ENCODE results near the gene RNF10.
A peak's percentile ranks its signal among the peaks of the same experiment; 100 is the strongest.
"Not testable (repeated sequence)": the region's sequence is repeated elsewhere in the genome, so short reads cannot be mapped to it uniquely, and the experiment has no call there.

The RNF10 gene

DNA sequence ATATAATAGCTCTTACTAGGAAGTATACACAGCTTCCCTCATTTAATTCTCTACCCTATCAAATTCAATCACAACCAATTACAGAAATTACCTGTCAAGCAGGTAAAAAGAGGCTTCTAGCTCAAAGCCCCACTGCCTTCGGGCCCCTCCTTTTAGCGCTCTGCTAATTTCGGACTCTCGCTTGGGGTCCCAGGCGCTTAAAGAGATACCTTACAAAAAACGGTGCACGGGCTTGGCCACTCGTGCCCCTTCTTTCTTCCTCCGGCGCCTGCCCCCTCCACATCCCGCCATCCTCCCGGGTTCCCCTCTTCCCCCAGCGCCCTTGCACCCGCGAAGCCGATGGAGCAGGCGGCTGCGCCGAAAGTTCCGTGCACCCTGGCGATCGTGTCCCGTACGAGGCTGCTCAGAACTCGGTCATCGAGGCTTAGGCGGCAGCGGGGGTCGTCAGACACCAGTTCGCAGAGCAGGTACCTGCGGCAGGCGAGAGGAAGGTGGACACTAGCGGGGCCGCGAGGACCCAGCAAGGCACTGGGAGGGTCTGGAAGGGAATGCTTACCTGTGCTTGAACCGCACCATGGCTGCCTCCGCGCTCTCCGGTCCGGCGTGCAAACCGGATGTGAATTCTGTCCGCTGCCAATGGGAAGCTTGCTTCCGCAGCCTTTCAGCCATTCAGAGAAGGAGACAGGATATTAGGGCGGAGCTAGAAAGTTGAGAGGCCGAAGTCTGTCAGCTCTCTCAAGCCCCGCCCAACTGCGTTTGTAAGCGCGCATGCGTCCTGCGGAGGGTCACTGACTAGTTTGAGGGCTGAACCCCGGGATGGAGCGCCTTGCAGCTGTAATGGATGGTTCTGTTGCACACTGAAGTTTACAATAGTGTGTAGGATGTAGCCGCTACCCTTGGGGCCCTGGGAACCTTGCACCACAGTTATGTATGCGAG is 46.9 kb downstream of the RNF10 start, which contains the start of gene POP5:
Gene POP5 (minus strand): TSS at position 616 of the 937 bp plus-strand sequence. CDS start 40 bp downstream, at position 576.
- DNase-seq (ENCODE audit: low spot score), result peak; percentile 95

DNA sequence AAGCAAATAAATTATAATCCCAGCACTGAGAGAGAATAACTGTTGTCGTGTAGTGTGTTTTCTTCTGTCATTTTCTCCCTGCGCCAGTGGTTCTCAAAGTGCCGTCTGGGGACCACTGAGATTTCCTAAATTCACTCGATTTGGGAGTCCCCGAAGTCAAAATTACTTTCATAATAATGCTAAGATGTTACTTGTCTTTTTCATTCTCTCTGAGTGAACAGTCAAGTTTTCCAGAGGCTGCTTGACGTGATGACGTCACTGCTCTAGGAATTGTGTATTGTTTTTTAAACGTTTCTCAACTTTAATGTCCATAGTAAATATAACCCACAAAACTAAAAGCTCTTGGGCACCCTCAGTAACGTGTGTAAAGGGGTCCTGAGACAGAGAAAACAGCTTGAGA is 47.8 kb downstream of the RNF10 start:
- no peak for DNase-seq (ENCODE audit: low spot score)

DNA sequence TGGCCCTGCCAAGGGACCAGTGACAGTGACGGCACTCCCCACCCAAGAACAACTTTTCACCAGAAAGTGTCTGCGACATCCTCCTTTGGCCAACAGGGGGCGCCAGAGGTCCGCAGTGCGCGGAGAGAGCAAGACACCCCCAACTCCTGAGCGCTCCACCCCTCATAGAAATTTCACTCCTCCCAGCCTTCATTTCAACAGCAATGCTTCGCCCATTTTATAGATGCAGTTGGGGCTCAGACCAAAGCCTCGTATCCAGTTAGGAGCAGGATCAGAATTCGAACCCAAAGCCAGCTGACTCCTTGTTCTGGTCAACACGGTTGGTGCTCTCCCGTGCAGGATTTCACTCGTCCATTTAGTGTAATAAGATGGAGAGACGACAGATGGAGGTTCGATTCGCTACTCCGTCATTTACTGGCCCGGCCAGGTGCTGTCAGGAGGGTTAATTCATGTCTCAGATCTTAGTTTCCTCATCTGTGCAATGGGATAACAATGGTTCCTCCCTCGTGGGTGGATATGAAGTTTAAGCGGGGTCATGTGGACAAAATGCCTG is 49.4 kb downstream of the RNF10 start:
- peak; percentile 86 for DNase-seq (ENCODE audit: low spot score)

DNA sequence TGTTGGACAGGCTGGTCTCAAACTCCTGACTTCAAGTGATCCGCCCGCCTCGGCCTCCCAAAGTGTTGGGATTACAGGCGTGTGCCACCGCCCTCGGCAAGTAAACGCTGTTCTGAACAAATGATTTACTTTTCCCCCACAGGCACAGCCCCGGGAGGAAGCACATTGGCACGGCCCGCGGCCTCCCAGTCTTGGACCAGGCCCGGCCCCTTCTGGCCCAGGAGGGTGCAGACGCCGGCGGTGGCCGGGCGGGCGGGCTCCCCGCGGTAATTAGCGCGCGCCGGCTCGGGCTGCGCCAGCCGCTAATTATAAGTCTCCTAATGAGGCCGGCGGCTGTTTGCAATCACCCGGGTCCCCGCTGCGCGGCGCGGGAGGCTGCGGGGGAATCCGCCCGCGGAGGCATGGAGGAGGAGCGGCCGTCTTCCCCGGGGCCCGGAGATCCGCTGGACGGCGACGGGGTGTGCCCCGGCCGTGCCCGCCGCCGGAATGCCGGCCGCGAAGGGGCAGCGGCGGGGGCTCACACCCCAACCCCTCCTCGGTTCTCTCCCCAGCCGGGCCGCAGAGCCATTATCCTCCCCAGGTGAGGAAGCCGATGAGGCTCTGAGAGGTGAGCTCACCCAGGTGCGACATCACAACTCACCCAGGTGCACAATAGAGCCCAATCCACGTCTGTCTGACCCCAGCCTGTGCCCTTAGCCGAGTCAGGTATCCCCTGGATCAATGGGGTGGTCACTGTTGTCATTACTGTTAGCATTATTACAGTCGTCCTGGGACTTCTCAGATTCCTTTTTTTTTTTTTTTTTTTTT is 50.4 kb downstream of the RNF10 start:
- peak; percentile 71 for DNase-seq (ENCODE audit: low spot score)

DNA sequence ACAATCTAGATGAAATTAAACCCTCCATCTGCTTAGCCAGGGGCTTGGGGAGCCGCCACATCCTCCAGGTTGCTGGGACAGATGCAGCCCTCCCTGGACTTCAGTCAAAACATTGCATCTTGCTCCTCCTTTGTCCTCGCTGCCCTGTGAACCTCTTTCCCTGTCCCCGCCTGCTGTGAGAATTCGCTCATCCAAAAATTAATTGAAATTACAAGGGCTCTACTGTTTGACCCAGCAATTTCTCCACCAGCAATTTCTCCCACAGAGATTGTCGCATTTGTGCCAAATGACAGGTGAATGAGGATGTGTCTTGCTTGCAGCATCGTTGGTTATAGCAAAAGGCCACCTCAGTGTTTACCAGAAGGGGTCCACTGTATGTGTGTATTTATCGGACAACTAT is 52.0 kb downstream of the RNF10 start:
- DNase-seq (ENCODE audit: low spot score), result no peak

DNA sequence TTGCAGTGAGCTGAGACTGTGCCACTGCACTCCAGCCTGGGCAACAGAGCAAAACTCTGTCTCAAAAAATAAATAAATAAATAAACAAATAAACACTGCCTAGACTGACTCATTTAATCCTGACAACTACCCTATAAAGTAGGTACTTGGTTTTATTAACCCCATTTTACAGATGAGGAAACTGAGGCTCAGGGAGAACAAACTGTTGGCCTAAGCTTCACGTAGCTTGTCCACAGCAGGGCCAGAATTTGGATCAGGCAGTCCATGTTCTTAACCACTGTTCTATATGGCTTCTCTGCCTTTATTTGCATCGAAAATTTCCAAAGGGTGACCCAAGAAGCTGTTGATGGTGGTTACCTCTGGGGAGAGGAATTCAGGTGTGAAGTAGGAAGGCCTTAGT is 52.7 kb downstream of the RNF10 start:
- no peak for DNase-seq (ENCODE audit: low spot score)

DNA sequence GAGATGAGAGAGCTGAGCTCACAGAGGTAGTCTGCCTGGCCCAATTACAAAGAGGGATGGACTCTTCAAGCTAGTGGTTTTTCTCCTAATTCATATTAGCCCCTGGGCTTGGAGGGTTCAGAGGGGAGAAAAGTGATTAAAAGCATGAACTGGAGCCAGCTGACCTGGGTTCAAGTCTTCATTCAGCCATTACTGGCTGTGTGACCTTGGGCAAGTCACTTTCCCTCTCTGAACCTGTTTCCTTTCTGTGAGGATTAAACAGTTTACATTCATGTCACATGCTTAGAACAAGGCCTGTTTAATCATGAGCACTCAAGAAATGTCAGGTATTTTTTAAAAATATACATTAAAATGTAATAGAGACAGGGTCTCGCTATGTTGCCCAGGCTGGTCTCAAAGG is 54.2 kb downstream of the RNF10 start:
- no peak for DNase-seq (ENCODE audit: low spot score)

DNA sequence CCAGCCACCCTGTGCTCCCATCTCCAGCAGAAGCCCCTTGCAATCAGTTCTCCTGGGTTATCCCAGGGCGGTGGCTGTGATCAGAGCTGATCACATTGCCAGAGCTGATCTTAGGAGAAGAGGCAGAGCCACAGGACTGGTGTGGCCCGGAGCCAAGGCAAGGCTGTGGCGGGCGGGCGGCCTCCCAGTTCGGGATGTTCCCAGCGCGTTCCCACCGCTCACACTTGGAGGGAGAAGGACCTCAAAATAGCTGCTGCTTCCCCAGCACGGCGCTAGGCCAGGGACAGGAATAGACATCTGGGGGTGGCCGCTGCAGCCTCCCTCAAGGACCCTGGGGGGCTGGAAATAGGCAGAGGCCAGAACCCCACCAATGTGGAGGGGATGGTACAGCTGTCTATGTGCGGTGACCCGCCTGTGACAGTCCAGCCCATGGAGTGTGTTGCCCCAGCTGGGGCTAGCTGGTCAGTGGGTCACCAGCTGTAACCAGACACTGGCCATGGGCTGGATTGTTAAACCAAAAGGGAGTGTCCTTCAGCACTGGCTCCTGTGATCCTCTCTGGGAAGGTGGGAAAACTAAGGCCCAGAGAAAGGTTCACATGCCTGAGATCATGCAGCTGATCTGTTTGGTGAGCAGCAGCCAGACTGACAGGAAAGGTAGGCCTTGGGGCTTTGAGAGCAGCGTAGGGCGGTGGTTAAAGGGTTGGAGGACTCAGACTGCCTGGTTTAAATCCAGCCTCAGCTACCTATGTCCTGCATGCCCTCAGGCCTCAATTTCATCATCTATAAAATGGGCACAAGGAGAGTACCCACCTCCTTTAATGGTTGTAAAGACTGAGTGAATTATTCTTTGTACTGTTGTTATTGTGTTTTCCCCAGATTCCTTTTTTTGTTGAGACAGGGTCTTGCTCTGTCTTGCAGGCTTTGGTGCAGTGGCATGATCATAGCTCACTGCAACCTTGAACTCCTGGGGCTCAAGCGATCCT is 55.1 kb downstream of the RNF10 start:
- no peak for DNase-seq (ENCODE audit: low spot score)

DNA sequence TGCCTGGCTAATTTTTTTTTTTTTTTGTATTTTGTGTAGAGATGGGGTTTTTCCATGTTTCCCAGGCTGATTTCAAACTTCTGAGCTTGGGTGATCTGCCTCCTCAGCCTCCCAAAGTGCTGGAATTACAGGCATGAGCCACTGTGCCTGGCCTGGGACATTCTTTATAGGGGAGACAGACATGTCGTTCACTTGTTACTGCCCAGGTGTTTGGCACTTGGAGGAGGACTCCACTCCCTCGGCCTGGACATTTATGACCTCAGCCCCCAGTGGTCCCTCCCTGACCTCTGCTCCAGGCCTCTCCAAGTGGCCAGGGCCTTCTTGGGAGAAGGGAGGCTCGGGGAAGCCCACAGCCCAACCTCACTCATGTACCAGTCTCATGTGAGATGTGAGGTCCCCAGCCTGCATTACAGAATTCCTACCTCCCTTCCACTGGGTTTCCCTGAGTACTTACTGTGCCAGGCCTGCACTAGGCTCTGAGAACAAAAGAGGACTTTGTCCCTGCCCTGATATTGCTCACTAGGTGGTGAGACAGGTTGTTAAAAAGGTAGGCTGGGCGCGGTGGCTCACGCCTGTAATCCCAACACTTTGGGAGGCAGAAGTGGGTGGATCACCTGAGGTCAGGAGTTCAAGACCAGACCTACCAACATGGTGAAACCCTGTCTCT is 56.7 kb downstream of the RNF10 start:
- no peak for DNase-seq (ENCODE audit: low spot score)

DNA sequence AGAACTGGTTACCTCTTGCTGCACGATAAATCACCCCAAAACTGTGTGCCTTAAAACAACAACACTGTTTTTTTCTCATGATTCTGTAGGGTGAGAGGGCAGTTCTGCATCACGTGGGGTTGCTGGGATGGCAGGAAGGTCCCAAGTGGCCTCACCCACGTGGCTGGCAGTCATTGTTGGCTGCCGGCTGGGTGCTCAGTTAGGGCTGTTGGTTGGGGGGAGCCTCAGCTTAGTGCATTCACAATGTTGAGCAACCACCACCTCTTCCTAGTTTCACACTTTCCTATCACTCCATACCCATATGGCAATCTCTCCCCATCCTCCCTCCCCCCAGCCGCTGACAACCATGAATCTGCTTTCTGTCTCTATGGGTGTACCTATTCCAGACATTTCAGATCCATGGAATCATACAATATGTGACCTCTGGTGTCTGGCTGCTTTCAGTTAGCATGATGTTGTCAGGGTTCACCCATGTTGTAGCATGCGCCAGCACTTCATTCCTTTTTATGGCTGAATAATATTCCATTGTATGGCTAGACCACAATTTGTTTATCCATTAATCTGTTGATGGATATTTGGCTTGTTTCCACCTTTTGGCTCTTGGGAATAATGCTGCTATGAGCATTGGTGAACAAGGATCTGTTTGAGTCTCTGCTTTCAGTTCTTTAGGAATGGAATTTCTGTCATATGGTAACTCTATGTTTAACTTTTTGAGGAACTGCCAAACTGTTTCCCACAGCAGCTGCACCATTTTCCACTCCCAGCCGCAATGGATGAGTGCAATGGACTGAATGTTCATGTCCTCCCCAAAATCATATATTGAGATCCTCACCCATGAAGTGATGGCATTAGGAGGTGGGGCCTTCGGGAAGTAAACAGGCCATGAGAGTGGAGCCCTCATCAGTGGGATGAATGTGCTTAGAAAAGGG is 58.2 kb downstream of the RNF10 start:
- DNase-seq (ENCODE audit: low spot score), result no peak

DNA sequence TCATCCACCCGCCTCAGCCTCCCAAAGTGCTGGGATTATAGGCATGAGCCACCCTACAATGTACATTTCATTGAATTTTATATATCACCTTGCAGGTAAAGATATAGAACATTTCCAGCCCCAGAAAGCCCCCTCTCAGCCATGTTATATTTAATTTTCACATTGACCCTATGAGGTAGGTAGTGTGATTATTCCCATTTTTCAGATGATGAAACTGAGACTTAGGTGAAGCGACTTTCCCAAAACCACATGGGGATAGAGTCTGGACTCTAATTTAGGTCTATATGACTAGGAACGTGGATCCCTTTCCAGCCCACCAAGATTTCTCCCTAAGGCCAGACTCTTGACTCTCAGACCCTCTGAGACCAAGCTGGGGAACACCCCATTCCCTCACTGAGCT is 62.7 kb downstream of the RNF10 start:
- no peak for DNase-seq (ENCODE audit: low spot score)

DNA sequence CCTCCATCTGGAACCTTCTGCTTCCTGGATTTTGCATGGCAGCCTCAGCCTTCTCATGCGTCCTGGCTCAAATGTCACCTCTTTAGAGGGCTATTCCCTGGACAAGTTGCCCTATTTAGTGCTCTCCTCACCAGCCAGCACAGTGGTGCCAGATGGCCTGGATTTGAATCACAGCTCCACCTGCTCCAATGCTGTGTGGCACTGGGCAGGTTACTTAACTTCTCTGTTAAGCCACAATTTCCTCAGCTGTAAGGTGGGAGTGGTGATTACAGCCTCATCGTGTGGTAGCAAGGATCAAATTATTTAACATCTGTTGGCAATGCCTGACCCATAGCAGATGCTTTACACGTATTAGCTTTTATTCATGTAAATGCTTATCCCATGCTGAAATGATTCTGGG is 63.7 kb downstream of the RNF10 start:
- DNase-seq (ENCODE audit: low spot score), result no peak

DNA sequence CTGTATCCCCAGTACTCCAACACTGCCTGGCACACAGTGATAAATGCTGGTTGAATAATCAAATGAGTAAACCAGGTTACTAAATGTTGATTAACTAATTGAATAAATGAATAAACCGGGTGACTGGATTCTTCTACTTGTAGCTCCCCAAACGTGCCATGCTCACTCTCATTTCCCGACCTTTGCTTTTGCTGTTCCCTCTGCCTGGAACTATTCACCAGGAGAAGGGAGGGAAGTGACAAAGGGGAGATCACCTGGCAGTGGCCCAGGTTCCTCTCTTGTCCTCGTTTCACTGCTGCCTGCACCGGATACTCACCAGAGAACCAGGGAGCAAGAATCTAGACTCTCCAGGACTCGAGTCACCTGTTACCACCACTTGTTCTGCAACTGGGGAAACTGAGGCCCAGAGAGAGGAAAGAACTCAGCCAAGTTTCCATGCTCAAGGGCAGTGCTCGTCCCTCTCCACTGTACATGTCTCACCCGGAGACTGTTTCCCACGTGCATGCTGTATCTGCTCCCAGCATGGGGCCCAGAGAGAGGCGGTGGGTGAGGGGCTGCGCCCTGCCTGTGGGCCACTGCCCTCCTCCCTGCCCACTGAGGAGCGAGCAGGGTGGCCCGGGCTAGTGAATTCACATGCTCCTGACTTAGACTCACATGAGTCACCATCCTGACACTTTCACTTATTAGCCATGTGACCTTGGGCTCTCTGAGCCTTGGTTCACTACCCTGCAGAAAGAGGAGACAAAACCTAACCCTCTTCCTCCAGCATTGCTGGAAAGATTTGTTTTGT is 64.7 kb downstream of the RNF10 start:
- DNase-seq (ENCODE audit: low spot score), result no peak

DNA sequence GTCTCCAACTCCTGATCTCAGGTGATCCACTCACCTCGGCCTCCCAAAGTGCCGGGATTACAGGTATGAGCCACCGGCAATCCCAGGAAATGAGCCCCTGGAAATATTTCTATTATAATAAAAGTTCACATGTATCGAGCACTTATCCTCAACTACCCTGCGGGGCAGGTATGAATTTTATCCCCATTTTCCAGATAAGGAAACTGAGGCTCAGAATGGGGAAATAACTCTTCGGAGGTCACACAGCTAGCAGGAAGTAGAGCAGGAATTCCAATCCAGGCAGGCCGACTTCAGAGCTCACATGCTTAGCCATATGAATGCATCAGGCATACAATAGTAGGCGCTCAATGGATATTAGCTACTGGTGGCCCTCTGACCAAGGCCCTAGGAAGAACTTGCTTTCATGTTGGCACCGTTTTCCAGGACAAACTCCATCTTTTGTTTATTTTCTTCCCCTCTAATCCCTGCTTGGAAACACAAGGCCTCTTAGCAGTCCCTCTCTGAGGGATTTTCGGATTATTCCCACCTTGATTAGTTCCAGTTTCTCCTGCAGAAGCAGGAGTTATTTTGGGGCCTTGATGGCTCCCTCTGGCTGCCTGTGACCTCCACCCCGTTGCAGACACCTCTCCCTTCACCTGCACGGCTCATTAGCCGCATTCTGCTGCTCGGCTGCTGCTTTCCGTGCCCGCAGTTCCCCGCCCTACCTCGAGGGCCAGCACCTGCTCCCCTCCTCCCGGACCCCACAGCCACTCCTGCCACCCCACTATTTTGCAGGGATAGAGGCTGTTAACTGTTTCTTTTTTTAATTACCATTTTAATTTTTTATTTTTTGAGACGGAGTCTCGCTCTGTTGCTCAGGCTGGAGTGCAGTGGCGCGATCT is 65.8 kb downstream of the RNF10 start:
- DNase-seq (ENCODE audit: low spot score), result no peak

DNA sequence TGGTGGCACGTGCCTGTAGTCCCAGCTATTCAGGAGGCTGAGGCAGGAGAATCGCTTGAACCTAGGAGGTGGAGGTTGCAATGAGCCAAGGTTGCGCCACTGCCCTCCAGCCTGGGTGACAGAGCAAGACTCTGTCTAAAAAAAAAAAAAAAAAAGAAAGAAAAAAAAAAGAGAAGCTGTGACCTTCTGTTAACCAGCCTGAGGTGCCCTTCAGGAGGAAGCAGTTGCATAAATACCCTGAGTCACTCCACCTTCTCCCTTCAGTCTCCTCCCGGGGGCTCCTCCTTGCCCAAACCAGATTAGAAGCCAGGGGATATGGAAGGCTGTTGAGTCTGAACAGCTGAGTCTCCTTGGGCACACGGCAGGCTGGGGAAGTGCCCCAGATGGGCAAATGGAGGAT is 68.3 kb downstream of the RNF10 start:
- not testable (repeated sequence) for DNase-seq (ENCODE audit: low spot score)

DNA sequence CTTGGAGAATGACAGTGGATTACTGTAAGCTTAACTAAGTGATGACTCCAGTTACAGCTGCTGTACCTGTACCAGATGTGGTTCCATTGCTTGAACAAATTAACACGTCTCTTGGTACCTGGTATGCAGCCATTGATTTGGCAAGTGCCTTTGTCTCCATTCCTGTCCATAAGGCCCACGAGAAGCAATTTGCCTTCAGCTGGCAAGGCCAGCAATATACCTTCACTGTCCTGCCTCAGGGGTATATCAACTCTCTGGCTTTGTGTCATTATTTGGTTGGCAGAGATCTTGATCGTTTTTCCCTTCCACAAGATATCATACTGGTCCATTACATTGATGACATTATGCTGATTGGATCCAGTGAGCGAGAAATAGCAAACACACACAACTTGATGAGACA is 76.4 kb downstream of the RNF10 start:
- no peak for DNase-seq (ENCODE audit: low spot score)

DNA sequence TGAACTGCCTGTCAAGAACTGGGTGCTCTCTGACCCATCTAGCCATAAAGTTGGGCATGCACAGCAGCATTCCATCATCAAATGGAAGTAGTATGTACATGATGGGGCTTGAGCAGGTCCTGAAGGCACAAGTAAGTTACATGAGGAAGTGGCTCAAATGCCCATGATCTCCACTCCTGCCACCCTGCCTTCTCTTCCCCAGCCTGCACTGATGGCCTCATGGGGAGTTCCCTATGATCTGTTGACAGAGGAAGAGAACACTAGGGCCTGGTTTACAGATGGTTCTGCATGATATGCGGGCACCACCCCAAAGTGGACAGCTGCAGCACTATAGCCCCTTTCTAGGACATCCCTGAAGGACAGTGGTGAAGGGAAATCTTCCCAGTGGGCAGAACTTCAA is 77.4 kb downstream of the RNF10 start:
- DNase-seq (ENCODE audit: low spot score), result not testable (repeated sequence)

DNA sequence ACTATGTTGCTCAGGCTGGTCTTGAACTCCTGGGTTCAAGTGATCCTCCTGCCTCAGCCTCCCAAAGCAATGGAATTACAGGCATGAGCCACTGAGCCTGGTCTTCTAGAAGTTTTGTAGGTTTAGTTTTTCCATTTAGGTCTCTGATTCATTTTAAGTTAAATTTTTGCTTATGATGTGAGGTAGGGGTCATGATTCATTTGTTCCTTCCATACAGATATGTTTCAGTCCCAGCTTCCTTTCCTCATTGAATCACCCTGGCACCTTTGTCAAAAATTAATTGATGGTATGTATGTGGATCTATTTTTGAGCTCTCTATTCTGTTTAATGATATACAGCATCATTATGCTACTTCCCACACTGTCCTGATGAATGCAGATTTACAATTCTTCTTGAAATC is 80.7 kb downstream of the RNF10 start:
- DNase-seq (ENCODE audit: low spot score), result no peak
